HepG2 (cell line): ENCODE data around the gene LENEP. TPM values are rescaled to one million over a fixed set of nuclear protein-coding genes. Genes with fewer than 3 reads are reported as not detected.

ENCODE experiments used
- GFI1 ChIP-seq: sonication (generic); formaldehyde crosslinking; IDR thresholded peaks from 2 replicates; pipeline ENCODE4 v1.5.0; 2020; ENCODE audit warnings: missing genetic modification reagents, mild to moderate bottlenecking, borderline replicate concordance
- PHF8 ChIP-seq: sonication (generic); formaldehyde crosslinking; IDR thresholded peaks from 2 replicates; pipeline ENCODE4 v1.5.0; 2020; ENCODE audit warnings: missing genetic modification reagents
- polyA plus RNA-seq, 8 experiments: library from polyadenylated mRNA; depleted of rRNA in 3 of 8; stranded (reverse) in 7 of 8; unstranded in 1 of 8; fragments of >200 nt; fragmentation: Illumina TruSeq in 4 of 8; extraction: Trizol in 4 of 8; gene quantifications; 2 replicates each; pipeline versions ENCODE4 v1.2.1 to v1.2.3, GENCODE V29; 2011 to 2016; ENCODE audit warnings: low read depth in 4 of 8, missing spikeins in 1 of 8, mixed read lengths in 1 of 8; ENCODE audit not compliant: insufficient read depth in 1 of 8
- total RNA-seq, 5 experiments: library from RNA; depleted of rRNA; stranded (reverse); fragments of >200 nt; fragmentation: Illumina TruSeq; extraction: Trizol; gene quantifications; 2 replicates each; pipeline ENCODE4 v1.2.3, GENCODE V29; 2016; ENCODE audit warnings: low read depth in 1 of 5
- TF ChIP-seq, protein P1 (sequence below): sonication (generic); formaldehyde crosslinking; IDR thresholded peaks from 2 replicates; pipeline ENCODE4 v1.4.0; 2020; ENCODE audit warnings: missing genetic modification reagents
- TF ChIP-seq, protein P2 (sequence below): sonication (generic); formaldehyde crosslinking; IDR thresholded peaks from 2 replicates; pipeline ENCODE4 v1.4.0; 2020; ENCODE audit warnings: missing genetic modification reagents, borderline replicate concordance
- TF ChIP-seq, protein P3 (sequence below): IDR thresholded peaks from 2 replicates; pipeline ENCODE4 v1.6.1; 2012; ENCODE audit warnings: low read length, improper control_type of control experiment
- TF ChIP-seq, protein P4 (sequence below), 2 experiments: sonication (generic) in 1 of 2; formaldehyde crosslinking in 1 of 2; IDR thresholded peaks; 2 replicates each; pipeline versions ENCODE4 v1.4.0 to v1.6.1; 2018 to 2020; ENCODE audit warnings: missing genetic modification reagents in 2 of 2, borderline replicate concordance in 1 of 2, low read depth in 1 of 2, mild to moderate bottlenecking in 1 of 2, missing biosample characterization in 1 of 2

The LENEP gene
- total and polyA plus RNA-seq, 2 of the 13 experiments (the other 11 are each of a cell fraction or from before 2014, with no cell fraction given): 0.29 TPM; not detected in 1

DNA sequence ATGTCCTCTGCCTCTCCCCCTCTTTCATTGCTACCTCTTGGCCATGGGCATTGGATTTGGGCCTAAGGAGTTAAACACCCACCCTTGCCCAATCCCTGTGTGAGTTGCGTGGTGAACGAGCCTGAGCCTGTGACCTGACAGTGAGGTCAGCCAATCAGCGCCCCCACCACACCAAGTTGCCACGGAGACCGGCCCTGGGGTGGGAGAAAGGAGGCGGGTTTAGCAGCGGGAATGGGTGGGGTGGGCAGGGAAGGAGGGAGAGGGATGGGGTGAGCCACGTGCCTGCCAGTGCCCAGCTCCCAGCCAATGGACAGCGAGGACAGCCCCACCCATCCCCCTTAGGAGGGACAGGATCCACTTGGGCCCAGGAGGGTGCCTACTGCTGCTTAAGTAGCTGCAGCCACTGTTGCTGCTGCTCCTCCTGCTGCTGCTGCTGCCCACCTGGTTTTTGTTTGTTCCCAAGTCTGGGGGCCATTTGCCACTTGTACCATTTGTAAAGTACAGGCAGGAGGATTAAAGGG lies 18.7 kb downstream of the LENEP start (continued):
- TF ChIP-seq, protein P1, sequence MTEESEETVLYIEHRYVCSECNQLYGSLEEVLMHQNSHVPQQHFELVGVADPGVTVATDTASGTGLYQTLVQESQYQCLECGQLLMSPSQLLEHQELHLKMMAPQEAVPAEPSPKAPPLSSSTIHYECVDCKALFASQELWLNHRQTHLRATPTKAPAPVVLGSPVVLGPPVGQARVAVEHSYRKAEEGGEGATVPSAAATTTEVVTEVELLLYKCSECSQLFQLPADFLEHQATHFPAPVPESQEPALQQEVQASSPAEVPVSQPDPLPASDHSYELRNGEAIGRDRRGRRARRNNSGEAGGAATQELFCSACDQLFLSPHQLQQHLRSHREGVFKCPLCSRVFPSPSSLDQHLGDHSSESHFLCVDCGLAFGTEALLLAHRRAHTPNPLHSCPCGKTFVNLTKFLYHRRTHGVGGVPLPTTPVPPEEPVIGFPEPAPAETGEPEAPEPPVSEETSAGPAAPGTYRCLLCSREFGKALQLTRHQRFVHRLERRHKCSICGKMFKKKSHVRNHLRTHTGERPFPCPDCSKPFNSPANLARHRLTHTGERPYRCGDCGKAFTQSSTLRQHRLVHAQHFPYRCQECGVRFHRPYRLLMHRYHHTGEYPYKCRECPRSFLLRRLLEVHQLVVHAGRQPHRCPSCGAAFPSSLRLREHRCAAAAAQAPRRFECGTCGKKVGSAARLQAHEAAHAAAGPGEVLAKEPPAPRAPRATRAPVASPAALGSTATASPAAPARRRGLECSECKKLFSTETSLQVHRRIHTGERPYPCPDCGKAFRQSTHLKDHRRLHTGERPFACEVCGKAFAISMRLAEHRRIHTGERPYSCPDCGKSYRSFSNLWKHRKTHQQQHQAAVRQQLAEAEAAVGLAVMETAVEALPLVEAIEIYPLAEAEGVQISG: no peak
- TF ChIP-seq PHF8 (CRISPR knock-in tag): no peak
- TF ChIP-seq, protein P2, sequence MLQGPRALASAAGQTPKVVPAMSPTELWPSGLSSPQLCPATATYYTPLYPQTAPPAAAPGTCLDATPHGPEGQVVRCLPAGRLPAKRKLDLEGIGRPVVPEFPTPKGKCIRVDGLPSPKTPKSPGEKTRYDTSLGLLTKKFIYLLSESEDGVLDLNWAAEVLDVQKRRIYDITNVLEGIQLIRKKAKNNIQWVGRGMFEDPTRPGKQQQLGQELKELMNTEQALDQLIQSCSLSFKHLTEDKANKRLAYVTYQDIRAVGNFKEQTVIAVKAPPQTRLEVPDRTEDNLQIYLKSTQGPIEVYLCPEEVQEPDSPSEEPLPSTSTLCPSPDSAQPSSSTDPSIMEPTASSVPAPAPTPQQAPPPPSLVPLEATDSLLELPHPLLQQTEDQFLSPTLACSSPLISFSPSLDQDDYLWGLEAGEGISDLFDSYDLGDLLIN (CRISPR knock-in tag): no peak
- no peak for TF ChIP-seq GFI1 (CRISPR knock-in tag)
- TF ChIP-seq, protein P3, sequence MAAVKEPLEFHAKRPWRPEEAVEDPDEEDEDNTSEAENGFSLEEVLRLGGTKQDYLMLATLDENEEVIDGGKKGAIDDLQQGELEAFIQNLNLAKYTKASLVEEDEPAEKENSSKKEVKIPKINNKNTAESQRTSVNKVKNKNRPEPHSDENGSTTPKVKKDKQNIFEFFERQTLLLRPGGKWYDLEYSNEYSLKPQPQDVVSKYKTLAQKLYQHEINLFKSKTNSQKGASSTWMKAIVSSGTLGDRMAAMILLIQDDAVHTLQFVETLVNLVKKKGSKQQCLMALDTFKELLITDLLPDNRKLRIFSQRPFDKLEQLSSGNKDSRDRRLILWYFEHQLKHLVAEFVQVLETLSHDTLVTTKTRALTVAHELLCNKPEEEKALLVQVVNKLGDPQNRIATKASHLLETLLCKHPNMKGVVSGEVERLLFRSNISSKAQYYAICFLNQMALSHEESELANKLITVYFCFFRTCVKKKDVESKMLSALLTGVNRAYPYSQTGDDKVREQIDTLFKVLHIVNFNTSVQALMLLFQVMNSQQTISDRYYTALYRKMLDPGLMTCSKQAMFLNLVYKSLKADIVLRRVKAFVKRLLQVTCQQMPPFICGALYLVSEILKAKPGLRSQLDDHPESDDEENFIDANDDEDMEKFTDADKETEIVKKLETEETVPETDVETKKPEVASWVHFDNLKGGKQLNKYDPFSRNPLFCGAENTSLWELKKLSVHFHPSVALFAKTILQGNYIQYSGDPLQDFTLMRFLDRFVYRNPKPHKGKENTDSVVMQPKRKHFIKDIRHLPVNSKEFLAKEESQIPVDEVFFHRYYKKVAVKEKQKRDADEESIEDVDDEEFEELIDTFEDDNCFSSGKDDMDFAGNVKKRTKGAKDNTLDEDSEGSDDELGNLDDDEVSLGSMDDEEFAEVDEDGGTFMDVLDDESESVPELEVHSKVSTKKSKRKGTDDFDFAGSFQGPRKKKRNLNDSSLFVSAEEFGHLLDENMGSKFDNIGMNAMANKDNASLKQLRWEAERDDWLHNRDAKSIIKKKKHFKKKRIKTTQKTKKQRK: no peak
- TF ChIP-seq, protein P4, sequence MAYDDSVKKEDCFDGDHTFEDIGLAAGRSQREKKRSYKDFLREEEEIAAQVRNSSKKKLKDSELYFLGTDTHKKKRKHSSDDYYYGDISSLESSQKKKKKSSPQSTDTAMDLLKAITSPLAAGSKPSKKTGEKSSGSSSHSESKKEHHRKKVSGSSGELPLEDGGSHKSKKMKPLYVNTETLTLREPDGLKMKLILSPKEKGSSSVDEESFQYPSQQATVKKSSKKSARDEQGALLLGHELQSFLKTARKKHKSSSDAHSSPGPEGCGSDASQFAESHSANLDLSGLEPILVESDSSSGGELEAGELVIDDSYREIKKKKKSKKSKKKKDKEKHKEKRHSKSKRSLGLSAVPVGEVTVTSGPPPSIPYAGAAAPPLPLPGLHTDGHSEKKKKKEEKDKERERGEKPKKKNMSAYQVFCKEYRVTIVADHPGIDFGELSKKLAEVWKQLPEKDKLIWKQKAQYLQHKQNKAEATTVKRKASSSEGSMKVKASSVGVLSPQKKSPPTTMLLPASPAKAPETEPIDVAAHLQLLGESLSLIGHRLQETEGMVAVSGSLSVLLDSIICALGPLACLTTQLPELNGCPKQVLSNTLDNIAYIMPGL (CRISPR knock-in tag; IDR thresholded peaks at IDR 0.05; ENCODE audit: borderline replicate concordance in 1 of 2, low read depth in 1 of 2): no peak
